ENCODE results near the gene TEN1. TPM values are rescaled to one million over a fixed set of nuclear protein-coding genes. Genes with fewer than 3 reads are reported as not detected.
"Not testable (repeated sequence)": the region's sequence is repeated elsewhere in the genome, so short reads cannot be mapped to it uniquely, and the experiment has no call there.

Gene TEN1
- total and polyA plus RNA-seq, 2 of the 13 experiments (the other 11 are each of a cell fraction or from before 2014, with no cell fraction given) = 18.0 to 21.3 TPM

- in situ Hi-C loops (cut with HindIII; ENCODE audit: extremely low pct_ligation_motif_present, low pct_unique_long_range_greater_than_20kb); H3K9ac ChIP-seq (ENCODE audit: insufficient read depth, low read depth, low read length); intact Hi-C loops (cut with micrococcal nuclease; ENCODE audit: unreplicated experiment); CTCF ChIA-PET (ENCODE audit: low intra/inter-chr PET ratio, low total read pairs); ATAC-seq; DNase-seq (ENCODE audit: low spot score); POLR2A ChIA-PET; H3K79me2 ChIP-seq (ENCODE audit: insufficient read depth, low read length); H3K4me2 ChIP-seq (ENCODE audit: low read depth, low read length); H3K27ac ChIP-seq (ENCODE audit: extremely low read length, insufficient read depth, low read length); FAIRE-seq; BruUV-seq (replicated peaks); H2AFZ ChIP-seq (ENCODE audit: low read length); H3K9me3 ChIP-seq (ENCODE audit: low read length); H3K4me1 ChIP-seq (ENCODE audit: insufficient read depth, low read length); H3K27me3 ChIP-seq (ENCODE audit: control insufficient read depth in 1 of 2, insufficient read depth in 2 of 2, low read length in 2 of 2); H4K20me1 ChIP-seq (ENCODE audit: insufficient read depth, low read length); H3K4me3 ChIP-seq (replicated peaks in 1 of 3; ENCODE audit: insufficient read depth in 1 of 3, low read depth in 2 of 3, low read length in 3 of 3); TF ChIP-seq LCORL (CRISPR knock-in tag; IDR thresholded peaks at IDR 0.05): not testable (repeated sequence)
- WGBS (ENCODE audit: low lambda C conversion rate) = 97% methylated on average over 11 of the region's 11 CpGs
- H3K36me3 ChIP-seq (replicated peaks in 1 of 2; ENCODE audit: control insufficient read depth in 1 of 2, insufficient read depth in 2 of 2, low read length in 2 of 2) = peaks cover 65 to 94% of the 10 kb centered on the region in 2 experiments
- TF ChIP-seq LCORL (IDR thresholded peaks at IDR 0.05) = peak; percentile 84
These were observed 65.5 kb downstream of the TEN1 start for GRCh38 chr17:76044475-76045007.

GRCh38 chr17:76046064-76046463, 67.0 kb downstream of the TEN1 start:
- Histone ChIP-seq H3K27ac (ENCODE audit: extremely low read length, insufficient read depth, low read length) (no peak overlapping the region), H4K20me1 (ENCODE audit: insufficient read depth, low read length) (no peaks in the 10 kb centered on the region), H3K27me3 (ENCODE audit: control insufficient read depth in 1 of 2, insufficient read depth in 2 of 2, low read length in 2 of 2) (no peaks in the 10 kb centered on the region), H3K9me3 (ENCODE audit: low read length) (no peaks in the 10 kb centered on the region), H3K4me2 (ENCODE audit: low read depth, low read length) (no peak overlapping the region), H3K9ac (ENCODE audit: insufficient read depth, low read depth, low read length) (no peak overlapping the region), H3K36me3 (replicated peaks in 1 of 2; ENCODE audit: control insufficient read depth in 1 of 2, insufficient read depth in 2 of 2, low read length in 2 of 2) (peaks cover 62 to 94% of the 10 kb centered on the region in 2 experiments), H3K4me3 (replicated peaks in 1 of 3; ENCODE audit: insufficient read depth in 1 of 3, low read depth in 2 of 3, low read length in 3 of 3) (no peak overlapping the region), H2AFZ (ENCODE audit: low read length) (no peak overlapping the region), H3K79me2 (ENCODE audit: insufficient read depth, low read length) (no peaks in the 10 kb centered on the region), H3K4me1 (ENCODE audit: insufficient read depth, low read length) (no peaks in the 10 kb centered on the region)
- ATAC-seq = no peak
- intact Hi-C loops (cut with micrococcal nuclease; ENCODE audit: unreplicated experiment) = no loop called here
- FAIRE-seq = no peak
- BruUV-seq (replicated peaks) = no TSS peak
- over 99% methylated on average over 8 of the region's 8 CpGs for WGBS (ENCODE audit: low lambda C conversion rate)
- CTCF ChIA-PET (ENCODE audit: low intra/inter-chr PET ratio, low total read pairs) = no interaction called here
- in situ Hi-C loops (cut with HindIII; ENCODE audit: extremely low pct_ligation_motif_present, low pct_unique_long_range_greater_than_20kb) = no loop called here
- POLR2A ChIA-PET = interaction anchor here (0.6 to 0.9 kb wide), 2 partner anchors 17 to 266 kb away, joined by 3 read pairs; no protein-coding TSS in a partner anchor
- DNase-seq (ENCODE audit: low spot score) = no peak
- TF ChIP-seq STAT5B (CRISPR knock-in tag; IDR thresholded peaks at IDR 0.05) = no peak
- no peak for TF ChIP-seq HOXD1 (CRISPR knock-in tag; IDR thresholded peaks at IDR 0.05)
- no peak for TF ChIP-seq ARNT (IDR thresholded peaks at IDR 0.05)
- no peak for TF ChIP-seq SPEN (CRISPR knock-in tag; IDR thresholded peaks at IDR 0.05; ENCODE audit: low read depth)
- TF ChIP-seq ZNF274 (CRISPR knock-in tag; IDR thresholded peaks at IDR 0.05) = no peak
- no peak for TF ChIP-seq ZFP36 (IDR thresholded peaks at IDR 0.05; ENCODE audit: borderline replicate concordance, low read depth, low read length, partially characterized antibody)
- no peak for TF ChIP-seq SP5 (CRISPR knock-in tag; IDR thresholded peaks at IDR 0.05; ENCODE audit: borderline replicate concordance, low read depth)
- TF ChIP-seq YEATS2 (CRISPR knock-in tag; IDR thresholded peaks at IDR 0.05; ENCODE audit: borderline replicate concordance) = no peak
- TF ChIP-seq ZFAT (CRISPR knock-in tag; conservative IDR thresholded peaks at IDR 0.05) = no peak
- no peak for TF ChIP-seq NRL (CRISPR knock-in tag; IDR thresholded peaks at IDR 0.05; ENCODE audit: borderline replicate concordance)
- no peak for TF ChIP-seq HNRNPH1 (optimal IDR thresholded peaks at IDR 0.05; ENCODE audit: low read depth, low read length)
- TF ChIP-seq ZNF747 (CRISPR knock-in tag; IDR thresholded peaks at IDR 0.05; ENCODE audit: borderline replicate concordance) = no peak
- TF ChIP-seq NPAS2 (CRISPR knock-in tag; IDR thresholded peaks at IDR 0.05; ENCODE audit: borderline replicate concordance) = no peak
- TF ChIP-seq ZNF362 (CRISPR knock-in tag; IDR thresholded peaks at IDR 0.05; ENCODE audit: borderline replicate concordance) = no peak
- TF ChIP-seq PBX3 (CRISPR knock-in tag; IDR thresholded peaks at IDR 0.05; ENCODE audit: borderline replicate concordance) = no peak
- no peak for TF ChIP-seq GLI4 (CRISPR knock-in tag; IDR thresholded peaks at IDR 0.05; ENCODE audit: borderline replicate concordance)
- TF ChIP-seq FOXO1 (CRISPR knock-in tag; IDR thresholded peaks at IDR 0.05) = no peak

Data from HepG2 (cell line).